Body of pancreas (tissue), 4 donors: Measurements from ENCODE around the gene MAGI1.

Source experiments
- POLR2A ChIP-seq, 3 donors: fragments of 450-650 bp; IDR thresholded peaks; one replicate each; pipeline ENCODE4 v1.6.1; 2016; ENCODE audit warnings: antibody characterized with exemption in 3 of 3, mild to moderate bottlenecking in 2 of 3
- TF ChIP-seq, protein P1 (sequence below), 7 experiments: fragments of 450-650 bp in 4 of 7; fragments of 200-600 bp in 3 of 7; sonication (generic) in 3 of 7; IDR thresholded peaks; one replicate each; pipeline ENCODE4 v1.5.1; 2016 to 2019; ENCODE audit warnings: antibody characterized with exemption in 7 of 7

GRCh38 chr3:65339192-65339740 lies 699.5 kb downstream of the MAGI1 start:
- TF ChIP-seq, protein P1, sequence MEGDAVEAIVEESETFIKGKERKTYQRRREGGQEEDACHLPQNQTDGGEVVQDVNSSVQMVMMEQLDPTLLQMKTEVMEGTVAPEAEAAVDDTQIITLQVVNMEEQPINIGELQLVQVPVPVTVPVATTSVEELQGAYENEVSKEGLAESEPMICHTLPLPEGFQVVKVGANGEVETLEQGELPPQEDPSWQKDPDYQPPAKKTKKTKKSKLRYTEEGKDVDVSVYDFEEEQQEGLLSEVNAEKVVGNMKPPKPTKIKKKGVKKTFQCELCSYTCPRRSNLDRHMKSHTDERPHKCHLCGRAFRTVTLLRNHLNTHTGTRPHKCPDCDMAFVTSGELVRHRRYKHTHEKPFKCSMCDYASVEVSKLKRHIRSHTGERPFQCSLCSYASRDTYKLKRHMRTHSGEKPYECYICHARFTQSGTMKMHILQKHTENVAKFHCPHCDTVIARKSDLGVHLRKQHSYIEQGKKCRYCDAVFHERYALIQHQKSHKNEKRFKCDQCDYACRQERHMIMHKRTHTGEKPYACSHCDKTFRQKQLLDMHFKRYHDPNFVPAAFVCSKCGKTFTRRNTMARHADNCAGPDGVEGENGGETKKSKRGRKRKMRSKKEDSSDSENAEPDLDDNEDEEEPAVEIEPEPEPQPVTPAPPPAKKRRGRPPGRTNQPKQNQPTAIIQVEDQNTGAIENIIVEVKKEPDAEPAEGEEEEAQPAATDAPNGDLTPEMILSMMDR (IDR thresholded peaks at IDR 0.05), result no peak
- TF ChIP-seq POLR2A (IDR thresholded peaks at IDR 0.05), result no peak
